ENCODE measurements around the gene SYT15. TPM values are rescaled to one million over a fixed set of nuclear protein-coding genes. Genes with fewer than 3 reads are reported as not detected.

The SYT15 gene
- total RNA-seq, 1 experiment from 2014 or later = 0.64 TPM

- no peak for TF ChIP-seq EZH2 (IDR thresholded peaks at IDR 0.05; ENCODE audit: borderline replicate concordance, low read depth, low read length, poor library complexity, severe bottlenecking)
- TF ChIP-seq CTCF (conservative IDR thresholded peaks at IDR 0.05; ENCODE audit: low read depth, low read length) = no peak
- Histone ChIP-seq H3K27me3 (replicated peaks; ENCODE audit: insufficient read depth, low read depth, low read length, poor library complexity) (peaks cover 54% of the 10 kb centered on the region), H3K4me3 (ENCODE audit: low read depth, low read length, poor library complexity, severe bottlenecking) (no peak overlapping the region), H3K27ac (ENCODE audit: low read depth, low read length, poor library complexity, severe bottlenecking) (no peak overlapping the region), H3K4me1 (ENCODE audit: insufficient read depth, low read length, poor library complexity, severe bottlenecking) (no peaks in the 10 kb centered on the region), H3K36me3 (ENCODE audit: insufficient read depth, low read length, poor library complexity, severe bottlenecking) (no peaks in the 10 kb centered on the region), H3K9me3 (ENCODE audit: low read depth, low read length, poor library complexity, severe bottlenecking) (no peaks in the 10 kb centered on the region)
- no TSS peak for BruUV-seq (replicated peaks)
- ChIA-PET CTCF (no interaction called here), POLR2A (ENCODE audit: low non-redundant PET) (no interaction called here)
- DNase-seq (ENCODE audit: low spot score) = no peak
- intact Hi-C loops (cut with micrococcal nuclease; ENCODE audit: unreplicated experiment) = no loop called here
These were observed 23.6 kb upstream of the SYT15 start for GRCh38 chr10:46555366-46555712.

- no peaks in the 10 kb centered on the region for H3K4me1 ChIP-seq (ENCODE audit: insufficient read depth, low read length, poor library complexity, severe bottlenecking)
- no peaks in the 10 kb centered on the region for H3K36me3 ChIP-seq (ENCODE audit: insufficient read depth, low read length, poor library complexity, severe bottlenecking)
- ChIA-PET POLR2A (ENCODE audit: low non-redundant PET) (no interaction called here), CTCF (no interaction called here)
- H3K9me3 ChIP-seq (ENCODE audit: low read depth, low read length, poor library complexity, severe bottlenecking) = no peaks in the 10 kb centered on the region
- peak overlapping the region; percentile 25 for H3K4me3 ChIP-seq (ENCODE audit: low read depth, low read length, poor library complexity, severe bottlenecking)
- TF ChIP-seq EZH2 (IDR thresholded peaks at IDR 0.05; ENCODE audit: borderline replicate concordance, low read depth, low read length, poor library complexity, severe bottlenecking) = peak; percentile 74
- no peak for TF ChIP-seq CTCF (conservative IDR thresholded peaks at IDR 0.05; ENCODE audit: low read depth, low read length)
- H3K27me3 ChIP-seq (replicated peaks; ENCODE audit: insufficient read depth, low read depth, low read length, poor library complexity) = peaks cover 60% of the 10 kb centered on the region
- DNase-seq (ENCODE audit: low spot score) = no peak
- no peak overlapping the region for H3K27ac ChIP-seq (ENCODE audit: low read depth, low read length, poor library complexity, severe bottlenecking)
- intact Hi-C loops (cut with micrococcal nuclease; ENCODE audit: unreplicated experiment) = no loop called here
- no TSS peak for BruUV-seq (replicated peaks)
These were observed 23.0 kb upstream of the SYT15 start for GRCh38 chr10:46555713-46556514.

- Histone ChIP-seq H3K4me1 (ENCODE audit: insufficient read depth, low read length, poor library complexity, severe bottlenecking) (no peaks in the 10 kb centered on the region), H3K27me3 (replicated peaks; ENCODE audit: insufficient read depth, low read depth, low read length, poor library complexity) (peaks cover 63% of the 10 kb centered on the region), H3K36me3 (ENCODE audit: insufficient read depth, low read length, poor library complexity, severe bottlenecking) (no peaks in the 10 kb centered on the region), H3K9me3 (ENCODE audit: low read depth, low read length, poor library complexity, severe bottlenecking) (no peaks in the 10 kb centered on the region), H3K4me3 (ENCODE audit: low read depth, low read length, poor library complexity, severe bottlenecking) (peak within 1 kb of the TSS; percentile 25), H3K27ac (ENCODE audit: low read depth, low read length, poor library complexity, severe bottlenecking) (no peak within 1 kb of the TSS)
- TF ChIP-seq CTCF (conservative IDR thresholded peaks at IDR 0.05; ENCODE audit: low read depth, low read length) = no peak
- no peak for TF ChIP-seq EZH2 (IDR thresholded peaks at IDR 0.05; ENCODE audit: borderline replicate concordance, low read depth, low read length, poor library complexity, severe bottlenecking)
- no TSS peak for BruUV-seq (replicated peaks)
- DNase-seq (ENCODE audit: low spot score) = no peak
- POLR2A ChIA-PET (ENCODE audit: low non-redundant PET) = no interaction called here
- intact Hi-C loops (cut with micrococcal nuclease; ENCODE audit: unreplicated experiment) = no loop called here
- CTCF ChIA-PET = no interaction called here
These were observed 22.2 kb upstream of the SYT15 start, which contains the start of gene GPRIN2 for GRCh38 chr10:46556515-46557318. GPRIN2 (minus strand) TSS chr10:46556658; CDS start chr10:46550736, 5,922 bp downstream.

All from A673 (cell line).